NCI-H2227 (cell line): ENCODE measurements around the gene SMIM28.
A peak's percentile ranks its signal among the peaks of the same experiment; 100 is the strongest.

Source experiments
- DNase-seq: peaks from one replicate; lab custom pipeline; 2025; ENCODE audit not compliant: unreplicated experiment; lab: John Stamatoyannopoulos, UW

SMIM28 gene

GRCh38 chr6:138427701-138428100 lies 50.0 kb downstream of the SMIM28 start:
- DNase-seq: no peak

- peak; percentile 24 for DNase-seq
These were observed 51.4 kb downstream of the SMIM28 start for GRCh38 chr6:138428944-138429598.

- no peak for DNase-seq
These were observed 52.1 kb downstream of the SMIM28 start for GRCh38 chr6:138429761-138430160.

GRCh38 chr6:138430361-138431145 lies 52.8 kb downstream of the SMIM28 start:
- DNase-seq: no peak

GRCh38 chr6:138431256-138432062 lies 53.8 kb downstream of the SMIM28 start:
- no peak for DNase-seq

- DNase-seq: no peak
These were observed 54.3 kb downstream of the SMIM28 start for GRCh38 chr6:138432063-138432356.
